GM12864 (cell line): ENCODE results near the gene SP5.
A peak's percentile ranks its signal among the peaks of the same experiment; 100 is the strongest.

ENCODE experiments used
- DNase-seq: peaks from one replicate; pipeline ENCODE4 v3.0.0-alpha.2; 2011; ENCODE audit warnings: low read depth
- H3K4me3 ChIP-seq: 2 replicates; pipeline ENCODE4 v1.5.1; 2011; ENCODE audit warnings: mild to moderate bottlenecking, low read depth, low read length, control low read depth
- CTCF ChIP-seq: IDR thresholded peaks from 2 replicates; pipeline ENCODE4 v1.5.1; 2011; ENCODE audit warnings: low read depth, mild to moderate bottlenecking, moderate library complexity, low read length, control low read depth, inconsistent platforms; ENCODE audit errors: missing control alignments

The SP5 gene

GRCh38 chr2:170679607-170680079 is 35.5 kb upstream of the SP5 start:
- TF ChIP-seq CTCF, result no peak
- no peak for DNase-seq
- H3K4me3 ChIP-seq, result no peak overlapping the region

GRCh38 chr2:170680172-170680941 is 34.8 kb upstream of the SP5 start:
- H3K4me3 ChIP-seq, result no peak overlapping the region
- peak; percentile 31 for DNase-seq
- TF ChIP-seq CTCF, result no peak

- DNase-seq, result no peak
- H3K4me3 ChIP-seq, result no peak overlapping the region
- no peak for TF ChIP-seq CTCF
Observed at GRCh38 chr2:170681311-170681710, 33.8 kb upstream of the SP5 start.

GRCh38 chr2:170685591-170685990 is 29.5 kb upstream of the SP5 start:
- H3K4me3 ChIP-seq, result no peak overlapping the region
- TF ChIP-seq CTCF, result no peak
- DNase-seq, result no peak

- TF ChIP-seq CTCF, result no peak
- no peak for DNase-seq
- no peak overlapping the region for H3K4me3 ChIP-seq
Observed at GRCh38 chr2:170689481-170689880, 25.7 kb upstream of the SP5 start.

- DNase-seq, result no peak
- no peak overlapping the region for H3K4me3 ChIP-seq
- no peak for TF ChIP-seq CTCF
Observed at GRCh38 chr2:170690640-170691039, 24.5 kb upstream of the SP5 start.

- no peak for DNase-seq
- no peak for TF ChIP-seq CTCF
Observed at GRCh38 chr2:170694316-170694715, 20.8 kb upstream of the SP5 start.

More at GRCh38 chr2:170694316-170694715, 20.8 kb upstream of the SP5 start:
- no peak overlapping the region for H3K4me3 ChIP-seq
